ENCODE data around the gene KLHL11. TPM values are rescaled to one million over a fixed set of nuclear protein-coding genes. Genes with fewer than 3 reads are reported as not detected.
"Not testable (repeated sequence)": the region's sequence is repeated elsewhere in the genome, so short reads cannot be mapped to it uniquely, and the experiment has no call there.

The KLHL11 gene
- polyA plus RNA-seq, 1 donor, result 4.9 TPM

DNA sequence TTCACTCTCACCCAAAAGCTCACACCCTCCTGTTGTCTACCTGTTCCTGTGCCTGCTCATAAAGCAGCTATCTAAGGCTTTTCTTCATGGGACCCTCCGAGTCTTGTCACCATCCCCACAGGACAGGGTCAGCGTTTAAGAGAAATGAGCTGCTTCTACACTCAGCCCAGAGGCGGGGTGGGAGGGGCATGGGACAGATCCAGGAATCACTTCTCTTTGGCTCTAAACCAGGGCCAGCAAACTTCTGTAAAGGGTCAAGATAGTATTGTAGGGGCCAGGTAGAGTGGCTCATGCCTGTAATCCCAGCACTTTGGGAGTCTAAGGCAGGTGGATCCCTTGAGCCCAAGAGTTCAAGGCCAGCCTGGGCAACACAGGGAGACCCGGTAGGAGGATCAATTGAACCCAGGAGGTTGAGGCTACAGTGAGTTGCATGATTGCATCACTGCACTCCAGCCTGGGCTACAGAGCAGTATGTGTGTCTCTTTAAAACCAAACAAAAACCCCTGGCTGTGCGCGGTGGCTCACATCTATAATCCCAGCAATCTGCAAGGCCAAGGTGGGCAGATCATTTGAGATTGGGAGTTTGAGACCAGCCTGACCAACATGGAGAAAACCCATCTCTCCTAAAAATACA is 23.2 kb upstream of the KLHL11 start:
- DNase-seq (ENCODE audit: low read depth), result no peak

- no peak for DNase-seq (ENCODE audit: low read depth)
These were observed 20.5 kb upstream of the KLHL11 start for GRCh38 chr17:41885733-41886132.

GRCh38 chr17:41882756-41883155 is 17.5 kb upstream of the KLHL11 start:
- no peak for DNase-seq (ENCODE audit: low read depth)

- no peak for DNase-seq (ENCODE audit: low read depth)
These were observed 14.9 kb upstream of the KLHL11 start for GRCh38 chr17:41880130-41880529.

GRCh38 chr17:41874293-41874670 is 9.1 kb upstream of the KLHL11 start:
- DNase-seq (ENCODE audit: low read depth), result not testable (repeated sequence)

DNA sequence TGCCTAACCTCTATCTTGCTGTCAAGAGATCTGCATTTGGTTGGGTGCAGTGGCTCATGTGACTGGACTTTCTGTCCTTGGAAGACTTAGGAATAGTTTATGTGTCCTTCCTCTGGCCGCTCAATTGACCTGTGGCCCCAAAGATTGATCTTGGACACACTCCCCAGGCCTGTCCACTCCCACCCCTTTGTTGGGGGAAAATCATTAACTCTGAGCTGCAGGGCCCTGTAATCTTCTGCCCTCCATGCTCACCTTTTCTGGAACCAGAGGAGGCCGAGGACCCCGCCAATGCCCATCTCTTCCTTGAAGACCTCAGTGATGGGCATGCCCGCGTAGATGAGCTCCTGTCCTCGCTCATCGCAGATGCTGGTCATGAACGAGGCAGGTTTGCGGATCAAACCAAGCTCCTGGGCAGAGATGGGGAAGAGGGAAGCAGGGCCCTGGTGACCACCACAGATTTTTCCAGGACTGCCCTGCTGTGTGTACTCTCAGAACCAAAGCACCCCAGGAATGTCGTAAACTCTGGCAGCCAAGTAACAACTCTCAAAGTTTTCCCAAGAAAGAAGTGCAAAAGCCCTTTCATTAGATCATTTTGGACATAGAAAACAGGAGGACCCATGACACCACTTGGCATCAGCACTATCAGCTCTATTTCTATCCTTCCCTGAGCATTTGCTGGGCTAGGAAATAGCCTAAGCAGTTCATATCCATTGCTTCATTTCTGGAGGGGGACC is 8.5 kb upstream of the KLHL11 start:
- no peak for DNase-seq (ENCODE audit: low read depth)

- DNase-seq (ENCODE audit: low read depth), result no peak
These were observed 6.6 kb upstream of the KLHL11 start for GRCh38 chr17:41871789-41872188.

DNA sequence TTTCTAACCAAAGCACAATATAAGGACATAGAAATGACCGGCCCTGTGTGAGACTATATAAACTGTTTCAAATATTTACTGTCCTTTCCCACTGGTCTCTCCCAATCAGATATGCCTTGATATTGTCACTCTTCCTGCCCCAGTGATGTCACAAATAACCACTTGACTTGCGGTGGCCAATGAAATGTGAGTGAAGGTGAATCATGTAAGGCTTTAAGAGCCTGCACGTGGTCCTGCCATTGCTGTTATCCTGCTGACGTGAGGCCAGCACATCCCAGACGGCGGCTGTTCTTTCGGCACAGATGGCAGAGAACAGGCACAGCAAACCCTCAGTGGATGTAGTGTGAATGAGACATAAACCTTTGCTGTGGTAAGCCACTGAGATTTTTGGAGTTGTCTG is 5.4 kb upstream of the KLHL11 start:
- no peak for DNase-seq (ENCODE audit: low read depth)

GRCh38 chr17:41870097-41870496 is 4.9 kb upstream of the KLHL11 start:
- no peak for DNase-seq (ENCODE audit: low read depth)

DNA sequence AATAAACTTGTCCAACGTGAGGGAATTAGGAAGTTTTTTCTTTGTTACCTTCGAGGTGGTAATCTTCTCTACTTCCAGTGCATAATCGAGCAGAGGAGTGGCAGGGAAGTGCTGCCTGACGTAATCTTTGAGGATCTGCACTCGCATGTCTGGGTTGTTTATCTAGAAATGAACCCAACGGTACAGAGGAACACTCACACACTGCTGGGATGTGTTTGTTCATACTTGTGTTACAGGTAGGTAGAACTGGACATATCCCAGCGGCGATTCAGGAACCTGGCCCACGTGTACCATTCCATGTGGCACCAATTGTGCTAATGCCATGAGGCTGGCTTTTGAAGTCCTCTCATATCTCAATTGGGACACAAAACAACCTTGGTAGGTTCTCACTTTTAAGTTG is 4.2 kb upstream of the KLHL11 start:
- no peak for DNase-seq (ENCODE audit: low read depth)

DNA sequence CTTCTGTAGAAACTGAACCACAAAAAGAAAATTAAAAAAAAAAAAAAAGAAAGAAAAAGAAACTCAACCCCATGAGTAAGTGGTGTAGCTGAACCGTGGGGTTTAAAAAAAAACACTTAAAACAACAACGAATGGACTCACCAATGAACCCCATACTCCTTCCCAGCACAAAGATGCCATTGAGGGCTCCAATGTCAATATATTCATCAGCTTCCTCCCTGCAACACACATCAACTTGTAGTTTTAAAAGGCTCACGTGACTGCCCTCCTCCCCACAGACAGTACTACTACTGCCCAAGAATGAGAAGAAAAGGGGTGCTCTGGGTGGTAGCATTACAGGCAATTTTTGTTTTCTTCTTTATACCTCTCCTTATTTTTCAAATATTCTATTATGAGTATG is 3.3 kb upstream of the KLHL11 start:
- DNase-seq (ENCODE audit: low read depth), result no peak

DNA sequence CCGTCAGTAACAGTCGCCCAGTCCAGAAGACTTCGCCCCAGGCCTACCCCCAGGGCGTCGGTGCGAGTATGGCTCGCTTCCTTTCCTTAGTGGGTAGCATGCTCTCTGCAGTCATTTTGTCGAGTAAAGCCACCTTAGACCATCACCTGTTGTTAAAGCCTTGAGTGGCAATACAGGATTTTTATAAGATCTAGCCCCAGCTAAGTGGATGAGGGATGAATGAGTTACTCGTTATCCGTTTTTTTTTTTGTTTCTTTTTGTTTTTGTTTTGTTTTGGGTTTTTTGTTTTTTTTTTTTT is 322 bp upstream of the KLHL11 start:
- DNase-seq (ENCODE audit: low read depth), result no peak

GRCh38 chr17:41864498-41864835 is 756 bp downstream of the KLHL11 start:
- no peak for DNase-seq (ENCODE audit: low read depth)

GRCh38 chr17:41863074-41863848 is 2.0 kb downstream of the KLHL11 start:
- DNase-seq (ENCODE audit: low read depth), result no peak

DNA sequence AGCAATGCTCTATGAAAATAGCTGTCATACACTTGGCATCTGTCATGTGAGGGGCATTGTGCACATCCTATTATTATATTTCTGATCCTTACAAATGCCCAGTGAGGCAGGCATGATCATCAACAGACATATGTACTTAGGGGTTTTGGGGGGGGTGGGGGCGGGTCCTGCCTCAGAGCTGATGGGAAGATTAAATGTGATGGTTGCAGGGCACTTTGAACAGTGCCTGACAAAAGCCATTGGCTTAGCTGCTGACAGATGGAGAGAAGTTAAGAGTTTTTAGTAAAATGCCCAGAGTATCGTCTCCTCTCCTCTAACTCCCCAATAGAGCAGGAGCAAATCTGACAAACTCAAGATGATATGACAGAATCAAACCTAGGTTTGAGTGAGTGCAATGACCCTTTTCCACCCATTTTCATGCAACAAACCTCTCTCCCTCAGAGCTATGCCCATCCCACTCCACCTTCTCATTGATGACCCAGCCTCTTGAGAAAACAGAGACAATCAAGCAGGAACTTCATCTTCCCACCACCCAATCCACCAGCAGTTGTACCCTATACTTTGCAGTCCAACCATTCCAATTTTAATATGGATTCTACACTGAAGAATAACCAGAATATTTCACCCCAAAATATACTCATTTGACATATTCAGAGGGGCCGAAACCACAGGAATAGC is 4.8 kb downstream of the KLHL11 start:
- no peak for DNase-seq (ENCODE audit: low read depth)

DNA sequence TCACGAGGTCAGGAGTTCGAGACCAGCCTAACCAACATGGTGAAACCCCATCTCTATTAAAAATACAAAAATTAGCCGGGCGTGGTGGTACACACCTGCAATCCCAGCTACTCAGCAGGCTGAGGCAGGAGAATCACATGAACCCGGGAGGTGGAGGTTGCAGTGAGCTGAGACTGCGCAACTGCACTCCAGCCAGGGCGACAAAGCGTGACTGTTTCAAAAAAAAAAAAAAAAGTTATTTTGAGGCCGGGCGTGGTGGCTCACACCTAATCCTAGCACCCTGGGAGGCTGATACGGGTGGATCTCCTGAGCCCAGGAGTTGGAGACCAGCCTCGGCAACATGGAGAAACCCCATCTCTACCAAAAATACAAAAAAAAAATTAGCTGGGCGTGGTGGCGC is 13.8 kb downstream of the KLHL11 start:
- DNase-seq (ENCODE audit: low read depth), result not testable (repeated sequence)

GRCh38 chr17:41849251-41849990 is 15.8 kb downstream of the KLHL11 start:
- DNase-seq (ENCODE audit: low read depth), result no peak

DNA sequence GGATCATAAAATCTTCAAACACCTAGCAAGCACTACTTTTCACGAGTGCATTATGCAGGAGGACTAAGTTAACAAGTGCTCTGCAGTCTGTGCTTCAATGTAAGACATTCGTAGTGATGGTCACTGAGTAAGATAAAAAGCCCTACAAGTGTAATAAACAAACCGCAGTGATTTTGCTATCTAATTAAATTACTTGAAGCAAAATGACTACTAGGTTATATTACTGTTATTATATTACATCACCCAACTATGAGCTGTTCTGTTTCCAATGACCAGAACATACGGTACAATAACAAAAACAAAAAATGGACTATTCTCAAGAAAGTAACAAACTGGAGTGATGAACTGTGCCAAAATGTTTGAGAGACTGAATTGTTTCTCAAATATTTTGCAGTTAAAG is 16.4 kb downstream of the KLHL11 start:
- no peak for DNase-seq (ENCODE audit: low read depth)

DNA sequence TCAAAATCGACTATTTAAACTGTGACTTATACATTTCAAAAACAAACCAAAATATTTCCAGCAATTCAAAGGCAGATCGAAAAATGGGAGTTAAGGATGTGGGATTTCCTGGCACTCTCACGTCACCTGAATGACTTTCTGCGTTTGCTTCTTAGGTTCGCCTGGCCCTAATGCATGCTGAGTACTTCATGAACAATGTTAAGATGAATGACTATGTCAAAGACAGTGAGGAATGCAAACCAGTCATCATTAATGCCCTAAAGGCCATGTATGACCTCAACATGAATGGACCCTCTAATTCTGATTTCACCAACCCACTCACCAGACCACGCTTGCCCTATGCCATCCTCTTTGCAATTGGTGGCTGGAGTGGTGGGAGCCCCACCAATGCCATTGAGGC is 20.3 kb downstream of the KLHL11 start:
- DNase-seq (ENCODE audit: low read depth), result no peak

DNA sequence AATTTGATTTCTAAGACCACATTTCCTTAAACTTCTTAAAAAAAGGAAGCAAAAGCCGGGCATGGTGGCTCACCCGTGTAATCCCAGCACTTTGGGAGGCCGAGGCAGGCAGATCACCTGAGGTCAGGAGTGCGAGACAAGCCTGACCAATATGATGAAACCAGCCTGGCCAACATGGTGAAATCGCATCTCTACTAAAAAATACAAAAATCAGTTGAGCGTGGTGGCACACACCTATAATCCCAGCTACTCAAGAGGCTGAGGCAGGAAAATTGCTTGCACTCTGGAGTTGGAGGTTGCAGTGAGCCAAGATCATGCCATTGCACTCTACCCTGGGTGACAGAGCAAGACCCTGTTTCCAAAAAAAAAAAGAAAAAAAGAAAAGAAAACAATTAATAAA is 24.4 kb downstream of the KLHL11 start:
- not testable (repeated sequence) for DNase-seq (ENCODE audit: low read depth)

DNA sequence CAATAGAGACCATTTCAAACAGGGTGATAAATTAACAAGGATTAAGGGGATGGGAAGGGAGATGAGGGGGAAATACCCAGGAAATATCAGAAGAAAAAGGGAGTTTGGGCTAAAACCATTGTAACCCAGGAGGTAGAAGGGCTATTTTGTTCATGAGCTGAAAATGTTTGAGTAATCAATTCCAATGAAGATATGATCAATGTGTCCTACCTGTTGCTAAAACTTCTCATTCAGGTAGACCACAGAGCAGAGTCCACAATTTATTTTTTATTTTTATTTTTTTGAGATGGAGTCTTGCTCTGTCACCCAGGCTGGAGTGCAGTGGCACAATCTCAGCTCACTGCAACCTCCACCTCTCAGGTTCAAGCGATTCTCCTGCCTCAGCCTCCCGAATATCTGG is 25.8 kb downstream of the KLHL11 start:
- DNase-seq (ENCODE audit: low read depth), result not testable (repeated sequence)

Measured in forelimb muscle (tissue), 1 donor.